Heart right ventricle (tissue), 16 donors: ENCODE measurements around the gene ELL3. TPM values are rescaled to one million over a fixed set of nuclear protein-coding genes. Genes with fewer than 3 reads are reported as not detected.

Source experiments
- ATAC-seq, 8 donors: fragments of 200-7000 bp; cut with Tn5 transposase; one replicate each; pipeline ENCODE4 v1.9.1; 2020; ENCODE audit warnings: mild to moderate bottlenecking in 8 of 8, moderate library complexity in 8 of 8, moderate number of reproducible peaks in 1 of 8
- DNase-seq, 2 donors: peaks; one replicate each; pipeline ENCODE4 v3.0.0-alpha.2; 2020
- H3K27ac ChIP-seq, 10 donors: fragments of 200-600 bp; sonication (generic) in 2 of 10; one replicate each; pipeline versions ENCODE4 v1.5.0 to v1.8.0; 2020 to 2022; ENCODE audit warnings: mild to moderate bottlenecking in 3 of 10
- H3K27me3 ChIP-seq, 7 donors: fragments of 200-600 bp; one replicate each; pipeline ENCODE4 v1.8.0; 2021 to 2022; ENCODE audit warnings: mild to moderate bottlenecking in 2 of 7
- H3K36me3 ChIP-seq, 9 donors: fragments of 200-600 bp; sonication (generic) in 1 of 9; one replicate each; pipeline versions ENCODE4 v1.5.0 to v1.8.0; 2020 to 2022; ENCODE audit warnings: mild to moderate bottlenecking in 2 of 9
- H3K4me1 ChIP-seq, 9 donors: fragments of 200-600 bp; sonication (generic) in 1 of 9; one replicate each; pipeline versions ENCODE4 v1.5.0 to v1.8.0; 2020 to 2022; ENCODE audit warnings: mild to moderate bottlenecking in 4 of 9
- H3K4me3 ChIP-seq, 10 donors: fragments of 200-600 bp; sonication (generic) in 2 of 10; one replicate each; pipeline versions ENCODE4 v1.5.0 to v1.8.0; 2020 to 2022; ENCODE audit warnings: mild to moderate bottlenecking in 7 of 10, moderate library complexity in 2 of 10
- H3K9me3 ChIP-seq, 11 donors: fragments of 200-600 bp in 10 of 11; sonication (generic) in 2 of 11; one replicate each; pipeline versions ENCODE4 v1.5.0 to v1.8.0; 2013 to 2022; ENCODE audit warnings: mild to moderate bottlenecking in 2 of 11, control low read depth in 1 of 11, moderate library complexity in 1 of 11
- CTCF ChIP-seq, 9 donors: fragments of 200-600 bp; sonication (generic) in 2 of 9; IDR thresholded peaks; one replicate each; pipeline versions ENCODE4 v1.5.0 to v1.8.0; 2021 to 2022; ENCODE audit warnings: antibody characterized with exemption in 9 of 9, mild to moderate bottlenecking in 5 of 9, moderate library complexity in 1 of 9
- WGBS, 2 donors: extraction: QIAGEN DNeasy Blood & Tissue Kit; methylation state at CpG; one replicate each; pipeline ENCODE4 v1.1.7; 2013; ENCODE audit warnings: inconsistent platforms in 1 of 2; 5-methylcytosine and 5-hydroxymethylcytosine counted together
- intact Hi-C, 10 donors: fragments of 100-400 bp; cut with DNase I; formaldehyde crosslinking; loops; one replicate each; pipeline versions ENCODE4 v1.11.1 to v1.14.2; 2022
- polyA plus RNA-seq, 2 donors: library from polyadenylated mRNA; stranded (reverse); fragments of 200-250 nt; gene quantifications; one replicate each; pipeline ENCODE4 v1.2.3, GENCODE V29; 2013
- total RNA-seq, 10 donors: library from RNA; stranded (reverse); fragmentation: NEBNext Ultra II Directional in 3 of 10; extraction: Animal tissue kit (Norgen Biotek cat#: 25700) in 3 of 10; gene quantifications; one replicate each; pipeline versions ENCODE4 v1.2.1 to v1.2.4, GENCODE V29; 2021 to 2023
- donor health status: Arrhythmogenic right ventricular cardiomyopathy.
- donor health status: ischemic (EF 13 %, LVEDD 7.1; RV severe dilation, severe dysfunction).
- donor health status: healthy with polysubstance abuse.
- donor health status: DM: no; HTN: yes; CAD: no.
- donor health status: DM: no; HTN: no; CAD: no.
- donor health status: ischemic (EF 25% LVEDD 6.9; RV normal size, moderate dysfunction).
- donor health status: ischemic (EF 25% LVEDD 5.7; RV mildly dilated, moderate dysfunction).
- donor health status: healthy.
- donor health status: DM: yes; HTN: yes; CAD: no.
- donor health status: Ischemic cardiomyopathy.
- donor health status: ischemic (EF 35%, LVEDD 5.7; RV mildly dilated, moderate dysfunction).
- donor health status: nonischemic (EF 11% LVEDD 7.7; RV severe dilation, severe dysfunction).
- donor health status: DM: yes; HTN: yes; CAD: no.
- donor health status: PGD.
- donor health status: ischemic (EF 29% LVEDD 5.4; RV normal size, mild dysfunction).
- donor health status: nonischemic (EF 23%, LVEDD 6.1; RV moderate dilation, normal function).

The ELL3 gene
- total and polyA plus RNA-seq, 12 donors = 0.25 to 1.6 (median 0.85) TPM

DNA sequence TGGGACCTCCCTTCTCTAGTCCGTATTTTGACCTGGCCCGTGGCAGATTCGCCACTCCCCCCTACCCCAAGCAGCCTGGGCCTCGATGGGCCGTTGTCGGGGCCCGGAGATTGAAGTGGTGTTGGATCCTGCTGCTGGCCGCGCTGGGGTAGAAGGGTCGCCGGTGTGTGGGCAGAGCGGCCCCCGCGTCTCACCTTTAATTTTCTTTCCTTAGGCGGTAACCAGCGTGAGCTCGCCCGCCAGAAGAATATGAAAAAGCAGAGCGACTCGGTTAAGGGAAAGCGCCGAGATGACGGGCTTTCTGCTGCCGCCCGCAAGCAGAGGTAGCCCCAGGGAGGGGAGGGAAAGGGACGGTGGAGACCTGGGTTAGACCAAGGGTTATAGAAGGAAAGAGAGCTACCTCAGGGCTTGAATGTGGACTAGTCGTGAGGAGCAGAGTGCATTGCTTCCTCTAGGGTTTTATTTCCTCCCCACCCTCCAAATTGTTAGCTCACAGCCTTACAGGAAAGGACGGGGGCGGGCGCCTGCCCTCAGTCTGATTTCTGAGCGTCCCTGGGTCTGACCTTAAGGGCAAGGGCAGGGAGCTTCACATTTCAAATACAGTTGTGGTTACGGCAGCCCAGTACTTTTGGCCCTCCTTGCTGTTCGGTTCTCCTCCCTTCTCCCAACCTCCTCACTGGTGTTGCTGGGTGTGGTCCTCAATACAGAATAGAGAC lies 16.2 kb upstream of the ELL3 start:
- Histone ChIP-seq H3K4me3 (peak overlapping the region; percentile 70 to 100 (median 90)), H3K27me3 (no peaks in the 10 kb centered on the region), H3K36me3 (peaks cover 0 to 48% (median 15%) of the 10 kb centered on the region in 9 donors), H3K27ac (peak overlapping the region; percentile 93 to 100 (median 98)), H3K9me3 (no peaks in the 10 kb centered on the region), H3K4me1 (peaks cover 20 to 55% (median 39%) of the 10 kb centered on the region in 9 donors)
- 1% methylated on average over 33 of the region's 33 CpGs for WGBS, 2 donors
- TF ChIP-seq CTCF (IDR thresholded peaks at IDR 0.05) = peak in 1 of 9 donors; percentile 9
- intact Hi-C loops = loop anchor here in 1 of 10 donors (5.0 kb wide), 1 partner anchor 301 kb away; the partner anchor contains the start of gene TP53BP1
- DNase-seq = peak; percentile 33 to 49
- ATAC-seq = peak in 7 of 8 donors; percentile 7 to 37 (median 28)

GRCh38 chr15:43791993-43792760 lies 15.4 kb upstream of the ELL3 start, which contains the start of gene SERF2:
Gene SERF2, plus strand, starts transcription at chr15:43792320. Its CDS starts 57 bp downstream, at chr15:43792377.
- TF ChIP-seq CTCF (IDR thresholded peaks at IDR 0.05) = no peak
- peak within 1 kb of the TSS; percentile 93 to 100 (median 98) for H3K27ac ChIP-seq
- peaks cover 20 to 48% (median 37%) of the 10 kb centered on the region in 9 donors for H3K4me1 ChIP-seq
- peak within 1 kb of the TSS; percentile 70 to 100 (median 90) for H3K4me3 ChIP-seq
- no peaks in the 10 kb centered on the region for H3K9me3 ChIP-seq
- no peaks in the 10 kb centered on the region for H3K27me3 ChIP-seq
- WGBS, 2 donors = 0% methylated on average over 66 of the region's 66 CpGs
- H3K36me3 ChIP-seq = peaks cover 0 to 40% (median 11%) of the 10 kb centered on the region in 9 donors
- peak; percentile 94 to 98 (median 97) for ATAC-seq
- intact Hi-C loops = loop anchor here in 1 of 10 donors (5.0 kb wide), 1 partner anchor 300 kb away; the partner anchor contains the start of gene TP53BP1
- peak; percentile 100 for DNase-seq

DNA sequence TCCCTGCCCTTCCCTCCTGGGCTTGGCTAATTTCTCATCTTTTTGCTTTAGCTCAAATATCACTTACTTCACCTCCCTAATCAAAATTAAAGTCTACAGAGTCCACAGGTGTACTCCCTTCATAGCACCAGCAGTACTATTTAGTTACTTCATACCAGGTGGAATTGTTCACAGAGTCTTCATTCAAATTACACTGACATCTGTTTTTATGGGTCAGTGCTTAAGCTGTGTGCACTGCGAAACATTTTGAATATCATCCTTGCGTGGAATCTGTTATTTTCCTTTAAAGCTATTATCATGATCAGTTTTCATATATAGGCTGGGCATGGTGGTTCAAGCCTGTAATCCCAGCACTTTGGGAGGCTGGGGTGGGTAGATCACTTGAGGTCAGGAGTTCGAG lies 12.6 kb upstream of the ELL3 start:
- Histone ChIP-seq H3K4me3 (no peak overlapping the region), H3K27me3 (no peaks in the 10 kb centered on the region), H3K36me3 (peaks cover 0 to 13% (median 1%) of the 10 kb centered on the region in 9 donors), H3K27ac (no peak overlapping the region), H3K9me3 (no peaks in the 10 kb centered on the region), H3K4me1 (peaks cover 8 to 20% (median 19%) of the 10 kb centered on the region in 9 donors)
- intact Hi-C loops = no loop called here
- DNase-seq (no peak), ATAC-seq (no peak)
- no peak for TF ChIP-seq CTCF (IDR thresholded peaks at IDR 0.05)
- 97 to 98% methylated on average over 3 of the region's 3 CpGs for WGBS, 2 donors

GRCh38 chr15:43779016-43779415 lies 2.2 kb upstream of the ELL3 start:
- Histone ChIP-seq H3K9me3 (no peaks in the 10 kb centered on the region), H3K27ac (no peak overlapping the region), H3K4me3 (no peak overlapping the region), H3K4me1 (peaks cover 4 to 25% (median 17%) of the 10 kb centered on the region in 9 donors), H3K27me3 (no peaks in the 10 kb centered on the region), H3K36me3 (peaks cover 0 to 4% (median 0%) of the 10 kb centered on the region in 9 donors)
- DNase-seq (no peak), ATAC-seq (no peak)
- 85 to 87% methylated on average over 1 of the region's 1 CpG for WGBS, 2 donors
- intact Hi-C loops = no loop called here
- TF ChIP-seq CTCF (IDR thresholded peaks at IDR 0.05) = no peak
